NCI-H774 (cell line): ENCODE data around the gene VWDE.
"Not testable (repeated sequence)": the region's sequence is repeated elsewhere in the genome, so short reads cannot be mapped to it uniquely, and the experiment has no call there.

Experiments
- DNase-seq: peaks from one replicate; lab custom pipeline; 2025; lab: John Stamatoyannopoulos, UW

VWDE gene

GRCh38 chr7:12401538-12402364 lies 1.9 kb downstream of the VWDE start:
- DNase-seq: no peak

- no peak for DNase-seq
Observed at GRCh38 chr7:12398186-12398585, 5.5 kb downstream of the VWDE start.

GRCh38 chr7:12397671-12398070 lies 6.0 kb downstream of the VWDE start:
- DNase-seq: no peak

- DNase-seq: not testable (repeated sequence)
Observed at GRCh38 chr7:12396670-12397069, 7.0 kb downstream of the VWDE start.

GRCh38 chr7:12391922-12392615 lies 11.6 kb downstream of the VWDE start:
- no peak for DNase-seq

- peak; percentile 37 for DNase-seq
Observed at GRCh38 chr7:12389089-12389700, 14.5 kb downstream of the VWDE start.

GRCh38 chr7:12386313-12386740 lies 17.3 kb downstream of the VWDE start:
- DNase-seq: peak; percentile 55

GRCh38 chr7:12385364-12385786 lies 18.3 kb downstream of the VWDE start:
- peak; percentile 68 for DNase-seq

- DNase-seq: no peak
Observed at GRCh38 chr7:12383377-12383776, 20.3 kb downstream of the VWDE start.

GRCh38 chr7:12378389-12378788 lies 25.3 kb downstream of the VWDE start:
- no peak for DNase-seq

GRCh38 chr7:12377406-12377805 lies 26.3 kb downstream of the VWDE start:
- no peak for DNase-seq

- no peak for DNase-seq
Observed at GRCh38 chr7:12373580-12374263, 29.9 kb downstream of the VWDE start.

GRCh38 chr7:12370249-12370648 lies 33.4 kb downstream of the VWDE start:
- no peak for DNase-seq

GRCh38 chr7:12369756-12370155 lies 33.9 kb downstream of the VWDE start:
- DNase-seq: no peak

- no peak for DNase-seq
Observed at GRCh38 chr7:12369072-12369471, 34.6 kb downstream of the VWDE start.

- DNase-seq: no peak
Observed at GRCh38 chr7:12360948-12361347, 42.7 kb downstream of the VWDE start.

GRCh38 chr7:12358694-12359093 lies 45.0 kb downstream of the VWDE start:
- no peak for DNase-seq

- no peak for DNase-seq
Observed at GRCh38 chr7:12357508-12357907, 46.2 kb downstream of the VWDE start.

GRCh38 chr7:12351843-12352242 lies 51.8 kb downstream of the VWDE start:
- DNase-seq: no peak

GRCh38 chr7:12350971-12351370 lies 52.7 kb downstream of the VWDE start:
- no peak for DNase-seq

GRCh38 chr7:12337095-12337494 lies 66.6 kb downstream of the VWDE start:
- no peak for DNase-seq
